Activated CD8-positive, alpha-beta T cell treated with anti-CD3 and anti-CD28 coated beads for 36 hours (primary cell): ENCODE measurements around the gene PDE2A. TPM values are rescaled to one million over a fixed set of nuclear protein-coding genes. Genes with fewer than 3 reads are reported as not detected.

Experiments used
- ATAC-seq: fragments of 200-7000 bp; cut with Tn5 transposase; one replicate; pipeline ENCODE4 v1.10.0; 2021; ENCODE audit warnings: mild to moderate bottlenecking, moderate library complexity
- CTCF ChIA-PET: fragments of 350-600 bp; sonication (Branson Sonifier 250); formaldehyde crosslinking; loops from one replicate; lab custom pipeline; 2021; ENCODE audit warnings: antibody characterized with exemption; lab: Charles Lee
- POLR2A ChIA-PET: fragments of 350-600 bp; sonication (Branson Sonifier 250); formaldehyde crosslinking; loops from one replicate; lab custom pipeline; 2021; ENCODE audit warnings: antibody characterized with exemption; lab: Charles Lee
- DNase-seq: peaks from one replicate; pipeline ENCODE4 v3.0.0-alpha.2; 2020
- H3K27ac Mint-ChIP-seq: one replicate; pipeline ENCODE4 v1.8.0; 2021; ENCODE audit warnings: mild to moderate bottlenecking, mixed read lengths
- H3K27me3 Mint-ChIP-seq: one replicate; pipeline ENCODE4 v1.8.0; 2021; ENCODE audit warnings: mixed read lengths
- H3K36me3 Mint-ChIP-seq: one replicate; pipeline ENCODE4 v1.8.0; 2021; ENCODE audit warnings: low read depth, mixed read lengths
- H3K4me1 Mint-ChIP-seq: one replicate; pipeline ENCODE4 v1.8.0; 2021; ENCODE audit warnings: low read depth, mixed read lengths
- H3K4me3 Mint-ChIP-seq: one replicate; pipeline ENCODE4 v1.8.0; 2021; ENCODE audit warnings: mild to moderate bottlenecking, moderate library complexity, mixed read lengths
- H3K9me3 Mint-ChIP-seq: one replicate; pipeline ENCODE4 v1.8.0; 2021; ENCODE audit warnings: mixed read lengths
- intact Hi-C: fragments of 100-400 bp; cut with micrococcal nuclease; formaldehyde crosslinking; loops from one replicate; pipeline ENCODE4 v1.10.0; 2022
- total RNA-seq, 2 experiments: library from RNA; stranded (reverse); gene quantifications; one replicate each; pipeline ENCODE4 v1.2.3, GENCODE V29; 2021
- TF ChIP-seq, protein P1 (sequence below): fragments of 200-600 bp; IDR thresholded peaks from one replicate; pipeline ENCODE4 v1.8.0; 2022; ENCODE audit warnings: antibody characterized with exemption, mild to moderate bottlenecking

The PDE2A gene
- total RNA-seq, 2 experiments from 2014 or later = 0.14 to 0.72 TPM

DNA sequence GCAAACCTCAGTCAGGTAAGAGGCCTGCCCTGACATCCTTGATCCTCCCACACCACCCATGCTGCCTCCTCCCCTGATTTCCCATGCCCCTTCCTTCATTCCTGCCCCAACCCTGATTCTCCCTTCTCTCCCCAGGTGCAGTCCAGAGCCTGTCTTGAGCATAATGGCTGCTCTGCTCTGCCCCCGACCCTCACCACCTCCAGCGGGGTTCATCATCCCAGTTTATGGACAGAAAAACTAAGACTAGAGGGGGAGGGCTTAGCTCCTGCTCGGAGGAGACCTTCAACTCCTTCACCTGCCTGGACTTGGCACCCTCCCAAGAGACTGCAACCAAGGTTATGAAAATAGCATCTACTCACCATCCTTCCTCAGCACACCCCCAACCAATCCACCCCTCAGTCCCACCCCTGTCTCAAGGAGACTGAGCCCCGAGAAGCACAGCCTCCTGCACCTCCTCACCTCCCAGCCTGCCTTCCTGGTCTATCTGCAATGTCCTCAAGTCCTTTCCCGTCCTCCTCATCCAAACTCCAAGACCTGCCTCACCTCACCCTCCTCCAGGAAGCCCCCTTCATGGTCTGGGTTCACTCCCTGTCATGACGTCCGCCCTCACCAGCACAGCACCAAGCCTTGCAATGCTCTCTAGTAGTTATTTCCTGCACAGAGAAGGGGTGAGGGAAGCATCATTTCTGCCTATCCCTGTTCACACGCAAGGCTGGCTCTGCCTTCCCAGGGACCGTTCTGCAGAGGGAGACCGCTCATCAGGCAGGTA, 103.1 kb downstream of the PDE2A start:
- POLR2A ChIA-PET = interaction anchor here (1.3 kb wide), 1 partner anchor 17 kb away, joined by 3 read pairs; no protein-coding TSS in a partner anchor
- CTCF ChIA-PET = no interaction called here
- Mint-ChIP-seq H3K4me1 (peaks cover 4% of the 10 kb centered on the region), H3K4me3 (no peak overlapping the region), H3K27me3 (peaks cover 12% of the 10 kb centered on the region), H3K36me3 (no peaks in the 10 kb centered on the region), H3K27ac (no peak overlapping the region), H3K9me3 (no peaks in the 10 kb centered on the region)
- intact Hi-C loops = no loop called here
- DNase-seq (no peak), ATAC-seq (no peak)
- TF ChIP-seq, protein P1, sequence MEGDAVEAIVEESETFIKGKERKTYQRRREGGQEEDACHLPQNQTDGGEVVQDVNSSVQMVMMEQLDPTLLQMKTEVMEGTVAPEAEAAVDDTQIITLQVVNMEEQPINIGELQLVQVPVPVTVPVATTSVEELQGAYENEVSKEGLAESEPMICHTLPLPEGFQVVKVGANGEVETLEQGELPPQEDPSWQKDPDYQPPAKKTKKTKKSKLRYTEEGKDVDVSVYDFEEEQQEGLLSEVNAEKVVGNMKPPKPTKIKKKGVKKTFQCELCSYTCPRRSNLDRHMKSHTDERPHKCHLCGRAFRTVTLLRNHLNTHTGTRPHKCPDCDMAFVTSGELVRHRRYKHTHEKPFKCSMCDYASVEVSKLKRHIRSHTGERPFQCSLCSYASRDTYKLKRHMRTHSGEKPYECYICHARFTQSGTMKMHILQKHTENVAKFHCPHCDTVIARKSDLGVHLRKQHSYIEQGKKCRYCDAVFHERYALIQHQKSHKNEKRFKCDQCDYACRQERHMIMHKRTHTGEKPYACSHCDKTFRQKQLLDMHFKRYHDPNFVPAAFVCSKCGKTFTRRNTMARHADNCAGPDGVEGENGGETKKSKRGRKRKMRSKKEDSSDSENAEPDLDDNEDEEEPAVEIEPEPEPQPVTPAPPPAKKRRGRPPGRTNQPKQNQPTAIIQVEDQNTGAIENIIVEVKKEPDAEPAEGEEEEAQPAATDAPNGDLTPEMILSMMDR = no peak

GRCh38 chr11:72569966-72570892, 104.0 kb downstream of the PDE2A start:
- no peak for DNase-seq
- peak; percentile 37 for ATAC-seq
- H3K4me3 Mint-ChIP-seq = no peak overlapping the region
- ChIA-PET CTCF (no interaction called here), POLR2A (interaction anchor here (1.3 kb wide), 1 partner anchor 16 kb away, joined by 3 read pairs; no protein-coding TSS in a partner anchor)
- H3K27ac Mint-ChIP-seq = no peak overlapping the region
- no peaks in the 10 kb centered on the region for H3K36me3 Mint-ChIP-seq
- TF ChIP-seq, protein P1 = no peak
- no peaks in the 10 kb centered on the region for H3K9me3 Mint-ChIP-seq
- intact Hi-C loops = no loop called here
- peaks cover 12% of the 10 kb centered on the region for H3K27me3 Mint-ChIP-seq
- H3K4me1 Mint-ChIP-seq = peaks cover 4% of the 10 kb centered on the region

- H3K27ac Mint-ChIP-seq = no peak overlapping the region
- no peak for ATAC-seq
- TF ChIP-seq, protein P1 = no peak
- CTCF ChIA-PET = interaction anchor here (2.0 kb wide), 1 partner anchor 17 kb away, joined by 4 read pairs; no protein-coding TSS in a partner anchor
- POLR2A ChIA-PET = interaction anchor here (1.1 kb wide), 1 partner anchor 123 kb away, joined by 3 read pairs; no protein-coding TSS in a partner anchor
- H3K4me3 Mint-ChIP-seq = no peak overlapping the region
- no peaks in the 10 kb centered on the region for H3K9me3 Mint-ChIP-seq
- peaks cover 5% of the 10 kb centered on the region for H3K27me3 Mint-ChIP-seq
- intact Hi-C loops = no loop called here
- H3K4me1 Mint-ChIP-seq = peaks cover 4% of the 10 kb centered on the region
- DNase-seq = no peak
- no peaks in the 10 kb centered on the region for H3K36me3 Mint-ChIP-seq
These were observed 105.4 kb downstream of the PDE2A start for GRCh38 chr11:72568861-72569260.

DNA sequence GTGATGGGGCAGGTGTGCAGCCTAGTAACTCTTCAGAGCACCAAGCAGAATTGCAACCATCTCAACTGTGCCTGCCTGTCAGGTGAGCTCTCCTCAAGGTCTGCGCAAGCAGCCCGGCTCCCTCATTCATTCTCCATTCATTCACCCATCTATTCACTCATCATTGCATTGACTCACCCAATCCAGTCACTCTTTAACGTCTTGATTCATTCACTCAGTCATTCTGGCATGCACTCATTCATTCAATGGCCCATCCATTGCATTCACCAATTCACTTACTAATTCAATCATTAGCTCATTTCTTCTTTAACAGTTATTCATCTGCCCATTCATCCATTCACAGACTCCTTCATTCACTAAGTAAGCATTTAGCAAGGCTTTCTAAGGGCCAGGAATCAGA, 111.8 kb downstream of the PDE2A start:
- no peak for ATAC-seq
- TF ChIP-seq, protein P1 = no peak
- intact Hi-C loops = no loop called here
- DNase-seq = no peak
- ChIA-PET CTCF (interaction anchor here (1.1 to 3.5 kb wide), 4 partner anchors 9 to 131 kb away, joined by 4 to 17 read pairs (median 4); no protein-coding TSS in a partner anchor), POLR2A (interaction anchor here (0.7 kb wide), 1 partner anchor 216 kb away, joined by 3 read pairs; no protein-coding TSS in a partner anchor)
- no peaks in the 10 kb centered on the region for H3K27me3 Mint-ChIP-seq
- no peaks in the 10 kb centered on the region for H3K4me1 Mint-ChIP-seq
- no peaks in the 10 kb centered on the region for H3K36me3 Mint-ChIP-seq
- H3K9me3 Mint-ChIP-seq = no peaks in the 10 kb centered on the region
- no peak overlapping the region for H3K27ac Mint-ChIP-seq
- H3K4me3 Mint-ChIP-seq = no peak overlapping the region
